ENCODE results near the gene USP24.
"Not testable (repeated sequence)": the region's sequence is repeated elsewhere in the genome, so short reads cannot be mapped to it uniquely, and the experiment has no call there.

The USP24 gene

DNA sequence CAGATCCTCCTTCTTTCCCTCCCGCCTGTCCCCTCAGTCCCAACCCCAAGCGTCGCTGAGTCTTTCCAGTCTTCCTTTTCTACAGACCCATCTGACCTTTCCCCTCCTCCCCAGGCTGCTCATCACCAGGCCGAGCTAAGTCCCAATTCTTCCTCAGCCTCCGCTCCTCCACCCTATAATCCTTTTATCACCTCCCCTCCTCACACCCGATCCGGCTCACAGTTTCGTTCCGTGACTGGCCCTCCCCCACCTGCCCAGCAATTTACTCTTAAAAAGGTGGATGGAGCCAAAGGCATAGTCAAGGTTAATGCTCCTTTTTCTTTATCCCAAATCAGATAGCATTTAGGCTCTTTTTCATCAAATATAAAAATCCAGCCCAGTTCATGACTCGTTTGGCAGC lies 191.0 kb downstream of the USP24 start:
- not testable (repeated sequence) for DNase-seq

DNA sequence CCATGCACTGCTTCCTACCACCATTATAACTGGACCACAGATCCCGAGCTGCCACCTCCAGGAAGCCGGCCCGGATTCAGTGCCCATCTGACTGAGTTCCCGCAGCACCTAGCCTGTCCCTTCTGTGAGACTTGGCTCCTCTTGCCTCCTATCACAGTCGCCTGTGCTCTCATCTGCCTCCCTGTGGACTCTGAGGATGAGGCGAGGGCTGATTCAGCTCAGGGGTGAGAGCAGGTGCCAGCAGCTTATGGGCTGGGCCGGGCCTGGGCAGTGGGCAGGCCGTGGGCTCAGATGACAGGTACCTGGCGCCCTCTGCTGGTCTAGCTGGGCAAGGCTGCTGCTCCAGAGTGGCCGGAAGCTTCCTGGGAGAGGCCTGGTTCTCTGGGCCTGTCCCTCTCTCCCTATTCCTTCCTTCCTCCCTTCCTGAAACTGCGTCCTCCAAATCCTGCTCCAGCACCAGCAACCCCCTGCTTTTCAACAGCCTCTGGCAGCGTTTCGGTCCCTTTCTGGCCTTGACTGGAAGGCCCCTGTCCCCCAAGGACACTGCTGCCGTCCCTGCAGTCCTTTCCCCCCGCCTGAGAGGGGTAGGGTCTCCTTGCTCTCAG lies 193.1 kb downstream of the USP24 start:
- peak; percentile 28 for DNase-seq

DNA sequence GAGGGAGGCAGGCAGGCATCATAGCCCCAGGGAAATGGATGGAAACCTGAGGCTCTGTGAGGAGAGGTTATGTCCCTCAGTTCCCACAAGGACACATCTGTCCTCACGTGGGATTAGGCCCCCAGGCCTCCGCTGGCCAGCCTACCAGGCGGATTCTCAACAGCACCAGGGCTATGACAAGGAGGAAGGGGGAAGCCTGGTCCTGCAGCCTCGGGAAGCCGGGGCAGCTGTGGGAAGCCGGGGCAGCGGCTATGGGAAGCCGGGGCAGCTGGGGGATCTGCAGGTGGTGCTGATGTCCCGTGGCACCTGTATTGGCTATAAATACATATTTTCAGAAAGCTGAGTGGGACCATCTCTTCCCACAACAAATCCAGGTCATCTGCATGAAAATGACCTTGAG lies 196.8 kb downstream of the USP24 start:
- DNase-seq: no peak
